ENCODE data around the gene MEAK7.
A peak's percentile ranks its signal among the peaks of the same experiment; 100 is the strongest.

Gene MEAK7

GRCh38 chr16:84487358-84487757, 17.1 kb downstream of the MEAK7 start:
- no peak for DNase-seq (ENCODE audit: low spot score)

DNA sequence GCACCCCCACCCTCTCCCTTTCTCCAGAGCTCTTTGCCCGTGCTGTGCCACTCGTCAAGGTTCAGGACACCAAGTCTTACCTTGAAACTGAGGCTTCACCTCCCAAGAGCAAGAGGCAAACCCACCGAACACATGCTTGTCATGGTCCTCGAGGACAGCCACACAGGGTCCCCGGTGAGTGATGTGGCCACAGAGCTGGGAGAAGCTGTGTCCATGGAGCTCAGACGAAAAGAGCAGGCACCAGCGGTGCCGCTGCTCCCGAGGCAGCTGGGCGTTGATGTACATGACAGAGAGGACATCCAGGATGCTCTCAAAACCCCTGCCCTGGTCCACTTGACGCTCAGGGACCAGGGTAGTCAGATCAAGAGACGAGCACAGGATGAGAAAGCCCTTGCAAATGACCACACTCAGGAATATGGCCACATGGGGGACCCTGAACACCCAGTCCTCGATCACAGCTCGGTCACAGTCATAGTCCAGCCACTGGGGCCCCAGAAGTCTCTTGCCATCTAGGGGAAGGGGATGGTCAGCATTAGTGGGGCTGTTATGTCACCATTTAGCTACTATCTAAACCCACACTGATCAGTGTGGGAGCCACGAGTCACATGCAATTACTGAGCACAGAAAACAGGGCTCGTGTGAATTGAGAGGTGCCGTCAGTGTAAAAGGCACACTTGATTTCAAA, 17.8 kb downstream of the MEAK7 start:
- DNase-seq (ENCODE audit: low spot score) = no peak

- no peak for DNase-seq (ENCODE audit: low spot score)
Observed at GRCh38 chr16:84486126-84486525, 18.3 kb downstream of the MEAK7 start.

GRCh38 chr16:84485255-84486010, 19.0 kb downstream of the MEAK7 start:
- no peak for DNase-seq (ENCODE audit: low spot score)

DNA sequence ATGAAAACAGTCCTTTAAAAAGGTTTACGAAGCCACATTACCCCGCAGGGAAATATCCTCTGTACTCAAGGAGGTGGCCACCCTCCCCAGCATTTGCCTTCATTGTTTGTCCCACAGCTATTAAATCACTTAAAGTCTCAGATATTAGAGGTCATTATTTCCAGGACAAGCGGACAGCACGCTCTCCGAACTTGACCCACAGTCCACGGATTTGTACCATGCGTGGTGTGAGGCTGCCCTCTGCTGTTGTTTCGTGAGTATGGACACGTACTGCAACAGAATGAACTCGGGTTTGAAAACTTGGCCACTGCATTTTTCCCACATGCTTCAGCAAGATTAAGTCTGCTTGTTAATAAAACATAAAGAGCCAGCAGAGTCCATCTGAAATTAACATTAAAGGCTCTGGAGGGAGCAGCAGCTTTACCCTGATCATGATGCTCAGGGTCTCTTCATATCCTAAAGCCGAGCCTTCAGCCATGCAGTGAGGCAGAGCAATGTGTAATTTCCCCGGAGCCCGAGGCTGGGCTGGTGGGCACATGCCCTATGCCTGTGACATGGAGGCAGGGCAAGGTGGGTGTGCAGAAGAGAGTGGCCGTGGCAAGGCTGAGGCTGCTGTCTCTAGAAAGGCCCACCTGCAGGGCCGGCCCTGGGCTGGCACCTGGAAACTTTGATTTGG, 19.7 kb downstream of the MEAK7 start:
- DNase-seq (ENCODE audit: low spot score) = peak; percentile 35

DNA sequence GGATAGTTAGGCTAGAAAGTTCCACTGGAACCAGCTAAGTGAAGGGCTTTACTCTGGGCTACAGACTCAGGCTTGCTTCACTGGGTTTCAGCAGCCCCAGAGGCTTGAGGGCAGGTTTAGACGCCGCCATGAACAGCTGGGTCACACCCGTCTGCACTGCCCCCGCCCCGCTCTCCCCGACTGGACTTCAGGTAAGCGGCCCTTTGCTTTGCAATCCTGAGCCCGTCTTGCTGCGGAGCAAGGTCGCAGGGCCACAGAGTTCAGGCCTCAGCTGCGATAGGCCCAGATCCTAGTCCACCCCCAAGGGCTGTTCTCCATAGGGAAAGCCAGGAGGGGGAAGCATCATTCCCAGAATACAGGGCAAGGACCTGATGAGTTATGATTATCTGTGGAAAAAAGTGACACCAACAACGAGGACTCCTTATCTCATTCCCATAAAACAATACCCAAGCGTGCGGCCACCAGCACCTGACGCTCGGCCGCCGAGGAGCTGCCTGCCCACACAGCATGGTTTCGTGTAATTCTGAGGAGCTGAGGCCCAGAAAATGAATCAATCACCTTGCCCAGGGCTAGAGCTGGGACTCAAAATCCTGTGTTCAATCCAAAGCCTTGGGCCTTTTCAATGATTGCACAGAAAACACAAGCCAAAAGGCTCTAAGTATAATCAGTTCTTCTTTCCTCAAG, 20.4 kb downstream of the MEAK7 start:
- DNase-seq (ENCODE audit: low spot score) = no peak

DNA sequence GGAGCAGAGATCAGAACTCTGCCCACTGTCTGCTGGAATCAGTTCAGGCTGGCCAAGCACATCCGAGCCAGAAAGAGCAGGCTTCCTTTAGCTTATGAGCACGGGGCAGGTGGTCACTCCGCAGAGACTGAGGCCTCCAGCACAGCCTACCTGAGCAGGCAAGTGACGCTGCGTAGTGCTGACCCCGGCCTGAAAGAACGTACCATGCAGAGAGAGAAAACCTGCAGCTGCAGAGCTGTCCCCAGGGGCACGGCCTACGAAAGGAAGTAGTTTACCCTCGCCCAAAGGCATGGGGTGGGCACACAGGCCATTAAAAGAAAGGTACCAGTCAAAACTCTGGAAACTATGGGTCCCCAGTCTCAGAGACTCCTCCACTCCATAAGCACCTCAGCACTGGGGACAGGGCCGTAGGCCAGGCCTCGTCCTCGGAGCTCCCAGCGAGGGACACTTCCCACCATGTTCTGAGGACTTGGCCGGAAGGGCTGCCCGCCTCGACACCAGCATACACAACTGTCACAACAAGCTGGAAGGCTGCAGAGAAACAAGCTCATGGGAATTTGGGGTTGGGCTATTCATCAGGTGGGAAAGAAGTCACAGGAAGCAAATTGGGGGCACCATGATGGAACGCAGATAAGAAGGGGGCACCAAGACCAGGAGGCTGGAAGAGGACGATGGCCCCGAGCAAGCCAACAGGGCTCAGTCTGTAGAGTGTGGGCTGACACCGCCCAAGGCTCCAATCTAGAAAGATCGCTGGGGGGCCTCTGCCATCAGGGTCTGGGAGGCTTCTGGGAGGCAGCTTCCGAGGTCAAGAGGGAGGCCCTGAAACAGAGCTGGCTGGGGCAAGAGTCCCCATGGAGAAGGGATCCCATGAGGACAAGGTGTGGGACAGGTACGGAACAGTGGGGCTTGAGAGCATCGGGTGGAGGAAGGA, 21.2 kb downstream of the MEAK7 start:
- DNase-seq (ENCODE audit: low spot score) = no peak

DNA sequence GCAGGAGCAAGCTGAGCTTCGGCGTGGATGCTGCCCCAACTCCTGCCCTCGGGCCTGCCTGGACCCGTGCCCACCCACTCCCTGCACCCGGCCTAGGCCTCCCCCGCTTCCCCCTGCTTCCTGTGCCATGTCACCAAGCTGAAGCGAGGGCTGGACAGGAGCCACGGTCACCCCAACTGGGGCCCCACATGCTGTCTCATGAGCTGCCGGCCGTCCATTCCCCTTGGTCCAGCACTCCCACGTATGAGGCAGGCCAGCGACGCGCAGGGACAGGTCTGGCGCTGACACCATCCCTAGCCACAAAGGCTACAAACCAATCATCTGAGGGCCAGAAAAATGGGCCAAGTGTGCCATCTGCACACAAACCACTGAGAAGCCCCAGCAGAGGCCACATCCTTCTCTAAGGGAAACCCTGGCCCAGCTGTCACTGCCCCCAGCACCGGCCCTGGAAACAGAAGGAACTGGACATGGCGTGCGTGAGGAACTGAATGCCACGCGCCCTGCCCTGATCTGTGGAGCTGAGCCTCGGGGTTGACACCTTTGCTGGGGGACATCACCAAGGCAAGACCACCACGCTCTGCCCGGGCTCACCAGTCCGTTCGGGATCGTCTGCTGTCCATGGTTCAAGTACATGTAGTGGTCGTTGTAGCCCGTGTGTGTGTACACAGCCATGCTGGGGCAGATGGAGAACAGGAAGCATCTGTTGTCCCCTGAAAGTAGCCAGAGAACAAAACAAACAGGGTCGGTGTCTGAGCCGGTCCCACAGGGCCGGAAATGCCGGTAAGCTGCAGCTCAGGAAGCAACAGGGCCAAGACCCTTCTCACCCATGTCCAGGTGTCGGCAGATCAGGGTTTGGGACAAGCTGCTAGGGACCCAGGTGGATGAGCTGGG, 22.2 kb downstream of the MEAK7 start:
- no peak for DNase-seq (ENCODE audit: low spot score)

DNA sequence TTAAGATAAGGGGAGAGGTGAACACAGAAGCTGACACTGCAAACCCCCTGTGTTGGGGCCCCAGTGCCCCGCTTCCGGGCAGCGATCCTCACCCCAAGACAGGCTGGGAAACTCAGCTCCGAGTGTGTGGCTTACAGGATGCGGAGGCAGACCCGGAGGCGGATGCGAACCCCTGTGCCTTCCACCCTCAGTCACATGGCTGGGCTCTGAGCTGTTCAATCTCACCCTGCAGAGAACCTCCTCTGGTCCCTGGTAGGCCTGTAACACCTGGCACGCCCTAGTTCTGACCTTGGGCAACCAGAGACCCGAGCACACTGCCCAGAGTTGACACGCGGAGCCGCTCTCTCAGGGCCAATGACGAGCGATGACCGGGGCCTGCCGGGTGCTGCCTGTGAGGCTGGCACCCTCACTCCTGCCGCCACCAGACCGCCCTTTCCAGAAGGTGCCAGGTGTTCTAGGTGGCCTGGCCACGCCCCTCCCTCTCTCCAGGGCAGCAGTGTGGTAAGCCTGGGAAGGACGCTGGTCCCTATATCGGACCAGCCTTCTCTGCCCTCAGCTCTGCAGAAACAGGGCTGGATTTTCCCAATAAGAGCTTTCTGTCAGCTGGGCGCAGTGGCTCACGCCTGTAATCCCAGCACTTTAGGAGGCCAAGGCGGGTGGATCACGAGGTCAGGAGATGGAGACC, 23.3 kb downstream of the MEAK7 start:
- no peak for DNase-seq (ENCODE audit: low spot score)

DNA sequence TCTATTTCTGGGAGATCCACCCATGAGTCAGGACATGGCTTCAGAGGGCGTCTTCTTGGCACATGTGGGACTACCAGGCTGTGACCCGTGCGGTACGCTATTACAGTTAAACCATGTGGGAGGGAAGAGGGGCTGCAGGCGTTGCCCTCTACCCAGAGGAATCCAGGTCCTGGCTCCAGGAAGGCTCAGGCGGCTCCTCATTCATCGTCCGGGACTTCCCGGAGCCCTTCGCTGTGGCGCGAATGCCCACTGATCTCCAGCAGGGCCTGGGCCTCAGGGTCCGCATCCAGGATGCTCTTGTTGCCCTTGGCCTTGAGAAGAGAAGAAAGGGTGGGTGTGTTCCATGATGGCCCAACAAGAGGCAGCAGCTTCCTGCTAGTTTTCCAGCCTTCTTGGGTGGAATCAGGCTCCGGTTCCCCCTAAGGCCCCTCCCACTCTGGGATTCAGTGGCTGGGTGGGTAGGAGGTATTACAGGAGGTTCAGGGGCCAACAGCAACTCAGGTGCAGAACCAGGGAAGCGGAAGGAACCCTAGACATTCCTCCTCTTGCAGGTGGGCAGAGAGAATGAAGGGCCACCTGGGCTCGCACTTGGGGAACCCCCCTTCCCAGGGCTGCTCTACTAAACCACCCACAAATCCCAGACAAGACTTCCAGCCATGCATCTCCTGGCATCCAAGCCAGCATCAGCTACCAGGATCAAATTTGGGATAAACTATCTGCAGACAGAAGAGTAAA, 24.6 kb downstream of the MEAK7 start:
- DNase-seq (ENCODE audit: low spot score) = no peak

DNA sequence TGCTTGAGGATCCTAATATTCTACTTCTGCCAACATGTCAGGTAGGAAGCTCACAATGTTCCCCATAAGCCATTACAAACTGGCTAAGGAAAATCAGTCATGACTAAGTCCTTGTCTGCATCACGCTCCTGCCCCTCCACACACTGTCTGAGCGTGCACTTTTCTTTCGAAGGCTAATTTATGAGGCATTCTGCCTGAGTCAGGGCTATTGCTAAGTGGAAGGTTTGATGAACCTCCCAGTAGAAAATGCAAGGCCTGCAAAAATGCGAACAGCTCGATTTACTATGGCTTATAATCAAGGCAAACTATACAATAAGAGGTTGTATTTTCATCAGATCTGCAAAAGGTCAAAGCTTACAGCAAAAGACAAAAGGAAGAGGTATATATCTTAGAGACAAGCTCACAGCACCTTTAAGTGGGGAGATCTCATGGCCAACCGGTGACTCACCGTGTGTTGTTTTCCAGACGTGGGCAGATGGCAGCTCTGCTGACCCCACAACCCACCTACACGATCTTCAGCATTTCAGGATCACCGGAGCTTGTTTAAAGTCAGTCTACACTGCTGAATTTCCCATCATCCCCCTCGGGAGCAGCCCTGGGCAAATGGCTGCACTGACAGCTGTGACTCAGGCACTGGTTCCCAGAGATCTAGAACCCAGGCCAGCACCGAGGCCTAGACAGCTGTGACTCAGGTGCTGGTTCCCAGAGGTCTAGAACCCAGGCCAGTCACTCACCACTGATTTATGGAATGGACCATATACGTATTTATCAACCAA, 26.1 kb downstream of the MEAK7 start:
- DNase-seq (ENCODE audit: low spot score) = peak; percentile 8

- no peak for DNase-seq (ENCODE audit: low spot score)
Observed at GRCh38 chr16:84477661-84478060, 26.8 kb downstream of the MEAK7 start.

DNA sequence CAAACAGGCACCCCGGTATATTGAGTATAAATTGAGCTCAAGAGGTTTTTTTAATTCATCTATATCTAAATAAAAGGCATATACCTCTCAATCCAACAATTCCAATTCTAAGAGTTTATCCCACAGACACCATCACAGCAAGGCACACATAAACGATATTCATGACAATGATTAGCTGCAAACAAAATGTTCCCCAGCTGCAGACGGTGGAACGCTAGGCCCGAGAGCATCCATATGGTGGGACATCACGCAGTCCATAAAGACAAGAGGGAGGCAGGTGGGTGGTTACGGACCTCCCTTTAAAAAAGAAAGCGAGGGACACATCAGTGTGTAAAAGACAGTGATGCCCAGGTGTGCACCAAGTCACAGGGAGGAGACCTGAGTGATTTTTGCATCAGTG, 28.1 kb downstream of the MEAK7 start:
- DNase-seq (ENCODE audit: low spot score) = no peak

GRCh38 chr16:84475643-84476240, 28.7 kb downstream of the MEAK7 start:
- no peak for DNase-seq (ENCODE audit: low spot score)

- DNase-seq (ENCODE audit: low spot score) = no peak
Observed at GRCh38 chr16:84471966-84472365, 32.5 kb downstream of the MEAK7 start.

GRCh38 chr16:84471316-84471715, 33.1 kb downstream of the MEAK7 start:
- no peak for DNase-seq (ENCODE audit: low spot score)

DNA sequence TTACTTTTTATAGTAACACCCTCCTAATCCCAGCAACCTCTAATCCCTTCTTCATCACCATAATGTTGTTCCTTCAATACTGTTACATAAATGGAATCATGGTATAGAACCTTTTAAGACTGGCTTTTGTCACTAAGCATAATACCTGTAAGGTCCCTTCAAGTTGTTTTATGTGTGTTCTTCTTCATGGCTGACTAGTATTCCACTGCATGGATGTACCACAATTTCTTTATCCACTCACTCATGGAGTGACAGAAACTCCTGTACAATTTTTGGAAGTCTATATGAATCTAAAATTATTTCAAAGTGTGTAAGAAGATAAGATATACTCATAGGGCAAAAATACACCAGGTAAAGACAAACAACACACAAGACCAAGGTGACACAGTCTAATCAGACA, 36.8 kb downstream of the MEAK7 start:
- no peak for DNase-seq (ENCODE audit: low spot score)

GRCh38 chr16:84467256-84467655, 37.2 kb downstream of the MEAK7 start:
- DNase-seq (ENCODE audit: low spot score) = no peak
